Ectodermal cell (in vitro differentiated cells): Measurements from ENCODE around the gene KCTD4.

Experiments used
- H3K27ac ChIP-seq: 2 replicates; pipeline ENCODE4 v1.7.0; 2013; ENCODE audit warnings: mild to moderate bottlenecking, low read depth, low read length; ENCODE audit not compliant: insufficient read depth, poor library complexity, severe bottlenecking
- H3K27me3 ChIP-seq: 2 replicates; pipeline ENCODE4 v1.7.0; 2013; ENCODE audit warnings: mild to moderate bottlenecking, low read length; ENCODE audit not compliant: insufficient read depth, control insufficient read depth, poor library complexity, severe bottlenecking
- H3K36me3 ChIP-seq: one replicate; pipeline ENCODE4 v1.7.0; 2013; ENCODE audit warnings: low read length; ENCODE audit not compliant: control insufficient read depth, insufficient read depth
- H3K4me1 ChIP-seq: one replicate; pipeline ENCODE4 v1.7.0; 2013; ENCODE audit warnings: low read length; ENCODE audit not compliant: control insufficient read depth, insufficient read depth
- H3K4me3 ChIP-seq: 2 replicates; pipeline ENCODE4 v1.7.0; 2013; ENCODE audit warnings: low read depth, low read length, control low read depth; ENCODE audit not compliant: insufficient read depth
- H3K9me3 ChIP-seq: 2 replicates; pipeline ENCODE4 v1.7.0; 2013; ENCODE audit warnings: mild to moderate bottlenecking, low read length, moderate library complexity; ENCODE audit not compliant: control insufficient read depth
- WGBS, 2 experiments: methylation state at CpG; one replicate each; pipeline ENCODE4 v1.1.7; 2013; ENCODE audit warnings: missing lambda C conversion rate in 2 of 2; 5-methylcytosine and 5-hydroxymethylcytosine counted together

KCTD4 gene

GRCh38 chr13:45184693-45185092 is 16.2 kb downstream of the KCTD4 start:
- Histone ChIP-seq H3K4me3 (no peak overlapping the region), H3K9me3 (no peaks in the 10 kb centered on the region), H3K27ac (no peak overlapping the region), H3K4me1 (no peaks in the 10 kb centered on the region), H3K36me3 (no peaks in the 10 kb centered on the region), H3K27me3 (no peaks in the 10 kb centered on the region)
- 93 to 96% methylated on average over 4 to 5 of the region's 5 CpGs for WGBS, 2 experiments

GRCh38 chr13:45180713-45181601 is 19.9 kb downstream of the KCTD4 start:
- Histone ChIP-seq H3K4me1 (no peaks in the 10 kb centered on the region), H3K4me3 (no peak overlapping the region), H3K27me3 (no peaks in the 10 kb centered on the region), H3K27ac (no peak overlapping the region), H3K36me3 (no peaks in the 10 kb centered on the region), H3K9me3 (no peaks in the 10 kb centered on the region)
- WGBS, 2 experiments, result 95 to 96% methylated on average over 7 of the region's 7 CpGs

GRCh38 chr13:45180303-45180702 is 20.5 kb downstream of the KCTD4 start:
- Histone ChIP-seq H3K4me3 (no peak overlapping the region), H3K9me3 (no peaks in the 10 kb centered on the region), H3K4me1 (no peaks in the 10 kb centered on the region), H3K27ac (no peak overlapping the region), H3K36me3 (no peaks in the 10 kb centered on the region), H3K27me3 (no peaks in the 10 kb centered on the region)
- WGBS, 2 experiments, result 100% methylated on average over 2 to 3 of the region's 3 CpGs

- Histone ChIP-seq H3K9me3 (no peaks in the 10 kb centered on the region), H3K4me3 (no peak overlapping the region), H3K4me1 (no peaks in the 10 kb centered on the region), H3K36me3 (no peaks in the 10 kb centered on the region), H3K27me3 (no peaks in the 10 kb centered on the region), H3K27ac (no peak overlapping the region)
Measured at GRCh38 chr13:45179428-45179827, 21.4 kb downstream of the KCTD4 start.

- no peaks in the 10 kb centered on the region for H3K9me3 ChIP-seq
- H3K27ac ChIP-seq, result no peak overlapping the region
- H3K36me3 ChIP-seq, result no peaks in the 10 kb centered on the region
- 92 to 93% methylated on average over 2 of the region's 3 CpGs for WGBS, 2 experiments
- no peaks in the 10 kb centered on the region for H3K27me3 ChIP-seq
- H3K4me1 ChIP-seq, result no peaks in the 10 kb centered on the region
- no peak overlapping the region for H3K4me3 ChIP-seq
Measured at GRCh38 chr13:45178349-45179162, 22.3 kb downstream of the KCTD4 start.

- H3K36me3 ChIP-seq, result no peaks in the 10 kb centered on the region
- no peak overlapping the region for H3K27ac ChIP-seq
- no peaks in the 10 kb centered on the region for H3K9me3 ChIP-seq
- no peaks in the 10 kb centered on the region for H3K4me1 ChIP-seq
- H3K27me3 ChIP-seq, result no peaks in the 10 kb centered on the region
- no peak overlapping the region for H3K4me3 ChIP-seq
Measured at GRCh38 chr13:45174478-45174877, 26.4 kb downstream of the KCTD4 start.

- H3K27ac ChIP-seq, result no peak overlapping the region
- H3K4me3 ChIP-seq, result no peak overlapping the region
- 65 to 72% methylated on average over 2 of the region's 2 CpGs for WGBS, 2 experiments
- no peaks in the 10 kb centered on the region for H3K9me3 ChIP-seq
- no peaks in the 10 kb centered on the region for H3K27me3 ChIP-seq
- H3K36me3 ChIP-seq, result no peaks in the 10 kb centered on the region
- no peaks in the 10 kb centered on the region for H3K4me1 ChIP-seq
Measured at GRCh38 chr13:45168555-45168930, 32.3 kb downstream of the KCTD4 start.

GRCh38 chr13:45167611-45168554 is 33.0 kb downstream of the KCTD4 start:
- 89 to 90% methylated on average over 12 of the region's 12 CpGs for WGBS, 2 experiments
- H3K27ac ChIP-seq, result no peak overlapping the region
- H3K9me3 ChIP-seq, result no peaks in the 10 kb centered on the region
- no peaks in the 10 kb centered on the region for H3K4me1 ChIP-seq
- no peaks in the 10 kb centered on the region for H3K27me3 ChIP-seq
- no peak overlapping the region for H3K4me3 ChIP-seq
- no peaks in the 10 kb centered on the region for H3K36me3 ChIP-seq

GRCh38 chr13:45166858-45167257 is 34.0 kb downstream of the KCTD4 start:
- WGBS, 2 experiments, result 72 to 88% methylated on average over 2 of the region's 3 CpGs
- no peaks in the 10 kb centered on the region for H3K9me3 ChIP-seq
- H3K36me3 ChIP-seq, result no peaks in the 10 kb centered on the region
- H3K27ac ChIP-seq, result no peak overlapping the region
- H3K4me1 ChIP-seq, result no peaks in the 10 kb centered on the region
- H3K27me3 ChIP-seq, result no peaks in the 10 kb centered on the region
- no peak overlapping the region for H3K4me3 ChIP-seq
